GM15510 (cell line): Measurements from ENCODE around the gene SAPCD2.

Source experiments
- POLR2A ChIP-seq: IDR thresholded peaks from 3 replicates; pipeline ENCODE4 v1.6.1; 2011; ENCODE audit warnings: borderline replicate concordance; ENCODE audit not compliant: insufficient read length; ENCODE audit errors: extremely low read depth

The SAPCD2 gene

DNA sequence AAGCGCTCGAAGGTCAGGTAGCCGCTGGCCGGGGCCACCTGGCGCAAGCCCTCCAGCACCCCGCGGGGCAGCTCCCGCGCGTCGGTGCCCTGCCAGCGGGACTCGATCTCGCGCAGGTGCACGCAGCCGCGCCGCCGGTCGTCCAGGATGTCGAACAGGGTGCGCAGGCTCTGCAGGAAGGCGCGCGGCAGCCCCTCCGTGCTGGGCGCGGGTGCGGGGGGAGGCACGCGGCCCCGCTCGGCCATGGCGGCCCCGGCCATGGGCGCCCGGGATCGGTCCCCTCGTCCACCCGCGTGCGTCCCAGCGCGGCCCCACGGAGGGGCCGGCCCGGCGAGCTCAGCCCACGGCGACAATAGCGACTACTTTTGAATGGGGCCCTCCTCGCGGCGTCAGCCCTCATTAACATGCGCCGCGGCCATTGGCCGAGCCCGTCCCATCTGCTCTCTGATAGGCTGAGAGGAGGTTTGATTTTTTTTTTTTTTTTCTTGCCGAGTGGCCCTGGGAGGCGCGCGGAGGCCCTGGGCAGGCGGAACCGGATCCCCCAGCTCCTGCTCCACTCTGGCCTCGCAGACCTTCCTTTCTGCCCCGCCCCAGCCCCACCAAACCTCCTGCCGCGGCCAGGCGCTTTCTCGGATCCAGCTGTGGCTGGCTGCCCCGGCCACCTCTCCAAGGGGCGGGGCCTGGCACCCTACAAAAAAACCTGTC is at the start of gene SAPCD2:
SAPCD2 (minus strand) TSS at position 357 of the 705 bp plus-strand sequence; CDS start at position 260, 97 bp downstream.
- TF ChIP-seq POLR2A: peak; percentile 85

DNA sequence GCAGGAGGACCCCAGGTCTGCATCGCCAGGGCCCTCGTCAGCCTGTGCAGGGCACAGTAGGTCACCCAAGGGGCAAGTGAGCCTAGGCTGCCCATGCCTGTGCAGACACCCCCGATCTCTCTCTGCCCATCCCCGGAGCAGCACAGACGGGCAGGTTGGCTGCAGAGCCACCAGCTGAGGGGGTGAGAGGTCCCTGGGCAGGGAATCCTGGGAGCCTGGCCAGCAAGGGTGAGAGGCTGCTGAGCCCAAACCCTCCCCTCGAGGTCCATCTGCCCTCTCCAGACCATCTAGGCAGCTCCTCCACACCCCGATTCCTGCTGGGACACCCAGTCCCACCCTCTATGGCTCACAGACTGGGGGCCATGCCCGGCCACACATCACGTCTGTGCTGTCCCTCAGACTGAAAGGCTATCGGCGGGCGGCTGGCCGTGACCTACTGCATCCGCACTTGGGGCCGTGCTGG is 46.9 kb upstream of the SAPCD2 start:
- no peak for TF ChIP-seq POLR2A

GRCh38 chr9:137116728-137117127 is 46.4 kb upstream of the SAPCD2 start:
- TF ChIP-seq POLR2A: no peak

DNA sequence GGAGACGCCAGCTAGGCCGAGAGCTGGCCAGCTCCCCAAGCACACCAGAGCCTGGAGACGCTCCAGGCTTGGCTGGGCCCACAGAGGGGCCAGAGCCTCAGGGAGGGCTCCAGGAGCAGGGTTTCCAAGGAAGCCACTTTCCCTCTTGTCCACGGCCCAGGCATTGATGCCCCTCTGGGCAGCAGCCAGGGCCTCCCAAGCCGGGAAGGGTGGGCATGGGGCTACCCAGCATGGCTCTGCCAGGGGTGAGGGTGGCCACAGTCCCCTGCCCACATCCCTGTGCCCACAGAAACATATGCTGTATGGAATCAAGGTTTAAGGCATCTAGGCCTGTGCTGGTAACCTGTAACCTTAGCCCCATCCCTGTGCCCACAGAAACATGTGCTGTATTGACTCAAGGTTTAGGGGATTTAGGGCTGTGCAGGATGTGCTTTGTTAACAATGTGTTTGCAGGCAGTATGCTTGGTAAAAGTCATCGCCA is 45.7 kb upstream of the SAPCD2 start:
- TF ChIP-seq POLR2A: no peak

DNA sequence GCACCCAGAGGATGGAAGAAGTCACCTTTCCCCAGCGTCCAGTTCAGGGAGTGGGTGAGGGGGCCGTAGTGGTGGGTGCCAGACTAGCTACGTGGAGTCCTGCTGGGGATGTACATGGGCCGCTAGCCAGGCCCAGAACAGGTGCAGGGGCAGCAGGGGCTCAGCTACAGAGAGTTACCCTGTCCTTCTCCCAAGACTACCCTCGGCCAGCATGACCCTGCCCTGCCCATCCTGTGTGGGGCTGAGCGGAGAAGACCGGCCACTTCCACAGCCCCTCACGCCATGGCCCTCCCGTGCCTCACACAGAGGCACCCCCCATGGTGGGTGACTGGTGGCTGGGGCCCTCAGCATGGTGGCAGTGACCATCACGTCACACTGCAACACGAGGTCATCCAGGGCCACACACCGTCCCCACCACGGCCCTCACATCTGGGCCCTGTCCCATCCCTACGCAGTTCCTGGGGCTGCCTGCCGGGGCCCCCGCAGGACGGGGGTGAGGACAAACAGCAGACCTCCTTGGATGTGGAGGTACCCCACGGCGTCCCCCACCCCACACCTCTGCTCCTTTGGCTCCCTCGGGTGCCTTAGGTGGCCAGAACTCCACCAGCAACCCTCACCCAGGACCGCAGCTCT is 45.2 kb upstream of the SAPCD2 start:
- TF ChIP-seq POLR2A: no peak

DNA sequence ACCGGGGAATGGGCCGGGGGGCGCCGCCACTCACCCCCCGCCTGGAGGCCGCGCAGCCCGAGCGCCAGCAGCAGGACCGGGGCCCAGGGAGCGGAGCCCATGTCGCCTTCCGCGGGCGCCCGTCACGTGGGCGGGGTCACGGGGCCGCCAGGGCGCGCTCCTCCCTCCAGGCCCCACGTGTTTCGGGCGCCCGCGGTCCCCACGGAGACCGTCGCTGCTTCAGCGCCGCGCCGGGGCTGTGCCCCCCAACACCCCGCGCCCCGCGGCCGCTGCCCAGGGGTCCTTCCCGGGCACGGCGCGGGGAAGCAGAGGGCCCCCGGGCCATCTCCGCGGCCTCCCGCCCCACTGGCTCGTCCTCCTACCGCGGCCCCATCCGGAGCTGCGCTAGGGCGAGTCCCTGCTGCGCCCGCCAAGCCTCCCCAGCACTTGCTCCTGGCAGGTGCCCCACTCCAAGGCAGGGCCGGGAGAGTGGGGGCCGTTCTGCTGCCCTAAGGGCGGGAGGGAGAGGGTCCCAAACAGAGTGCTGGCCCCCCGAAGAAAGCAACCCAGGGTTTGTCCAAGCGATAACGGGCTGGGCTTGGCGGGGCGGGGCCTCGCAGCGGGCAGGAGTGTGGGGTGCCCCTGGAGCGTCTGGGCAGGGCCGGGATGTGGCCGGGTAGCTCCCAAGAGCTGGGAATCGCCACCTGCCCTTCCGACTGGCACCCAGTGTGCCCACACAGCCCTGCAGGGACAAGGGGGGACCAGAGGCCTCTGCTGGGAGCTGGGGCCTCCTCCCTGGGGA is 44.4 kb upstream of the SAPCD2 start, which contains the start of gene DPP7:
DPP7 (minus strand) TSS at position 121 of the 781 bp plus-strand sequence; CDS start at position 101, 20 bp downstream.
- TF ChIP-seq POLR2A: peak; percentile 78

GRCh38 chr9:137114220-137114612 is 43.9 kb upstream of the SAPCD2 start:
- no peak for TF ChIP-seq POLR2A

- TF ChIP-seq POLR2A: no peak
These were observed 43.2 kb upstream of the SAPCD2 start for GRCh38 chr9:137113385-137114159.

DNA sequence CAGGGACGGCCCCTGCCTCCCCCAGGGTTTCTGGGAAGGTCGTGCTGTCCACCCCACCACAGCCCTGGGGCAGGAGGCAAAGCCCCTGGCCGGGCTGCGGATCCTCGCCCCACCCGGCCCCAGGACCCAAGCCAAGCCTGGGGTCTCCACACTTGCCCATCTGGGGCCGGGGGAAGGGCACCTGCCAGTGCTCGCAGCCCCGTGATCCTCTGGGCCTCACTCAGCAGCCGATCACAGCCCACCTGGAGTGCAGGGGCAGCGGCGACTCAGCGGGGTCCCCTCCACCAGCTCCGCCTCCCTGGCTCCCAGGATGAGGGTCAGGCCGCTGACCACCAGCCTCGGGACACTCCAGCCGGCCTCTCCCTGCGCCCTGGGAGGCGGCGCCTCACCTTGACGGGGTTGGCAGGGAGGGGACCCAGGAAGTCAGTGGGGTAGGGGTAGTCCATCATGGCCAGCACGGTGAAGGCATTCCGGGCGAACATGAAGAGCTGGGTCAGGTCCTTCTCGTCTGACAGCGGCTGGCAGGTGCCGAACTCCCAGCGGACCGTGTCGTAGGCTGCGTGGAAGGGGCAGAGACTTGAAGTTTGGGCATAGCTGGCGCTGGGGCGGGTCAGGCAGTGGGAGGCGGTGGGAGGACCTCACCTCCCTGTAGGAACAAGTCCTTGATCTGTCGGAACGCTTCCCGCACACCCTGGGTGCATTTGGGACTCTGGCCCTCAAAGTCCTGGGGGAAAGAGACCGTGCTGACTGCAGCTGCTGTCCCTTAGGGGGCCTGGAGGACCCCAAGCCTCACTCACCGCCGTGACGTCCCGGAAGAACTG is 42.4 kb upstream of the SAPCD2 start:
- no peak for TF ChIP-seq POLR2A

DNA sequence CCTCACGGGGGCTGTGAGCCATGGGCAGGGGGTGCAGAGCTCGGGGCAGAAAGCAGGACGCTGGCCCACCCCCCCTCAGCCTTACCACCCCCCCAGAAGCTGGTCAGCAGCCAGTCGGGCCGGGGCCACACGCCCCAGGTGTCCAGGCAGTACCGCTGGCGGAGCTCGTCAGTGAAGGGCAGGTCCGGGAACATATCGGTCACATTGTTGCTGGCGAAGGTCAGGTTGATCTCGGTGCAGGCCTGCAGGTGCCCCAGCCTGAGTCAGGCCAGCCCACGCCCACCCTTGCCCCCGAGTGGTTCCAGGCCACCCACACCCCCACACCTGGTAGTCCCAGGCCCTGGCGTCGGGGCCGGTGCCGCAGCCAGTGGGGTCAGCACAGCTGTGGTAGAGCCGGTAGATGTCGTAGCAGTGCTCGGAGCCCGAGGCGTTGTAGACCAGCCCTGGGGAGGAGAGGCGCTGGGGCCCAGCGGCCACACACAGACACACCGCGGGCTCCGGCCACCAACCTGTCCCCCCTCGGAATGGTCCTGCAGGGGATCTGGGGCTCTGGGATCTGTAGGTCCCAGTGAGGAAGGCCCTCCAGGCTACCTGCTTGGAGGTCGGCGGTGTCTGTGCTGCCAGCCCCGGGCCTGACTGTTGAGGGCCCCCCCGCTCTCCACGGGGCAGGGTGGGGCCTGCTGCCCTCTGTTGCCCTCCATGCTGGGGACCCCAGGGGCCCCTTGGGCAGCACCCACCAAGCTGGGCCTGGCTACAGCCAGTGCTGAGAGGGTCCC is 41.6 kb upstream of the SAPCD2 start:
- TF ChIP-seq POLR2A: no peak

- no peak for TF ChIP-seq POLR2A
These were observed 40.8 kb upstream of the SAPCD2 start for GRCh38 chr9:137110911-137111787.
